Neural progenitor cell (in vitro differentiated cells): ENCODE results near the gene SPATA12.

Experiments used
- CTCF ChIP-seq: fragments of 200-600 bp; sonication (generic); IDR thresholded peaks from 2 replicates; pipeline ENCODE4 v1.5.1; 2017; ENCODE audit warnings: antibody characterized with exemption, mild to moderate bottlenecking
- EZH2 ChIP-seq: fragments of 200-600 bp; sonication (generic); IDR thresholded peaks from 2 replicates; pipeline ENCODE4 v1.6.1; 2017; ENCODE audit warnings: antibody characterized with exemption, mild to moderate bottlenecking, moderate library complexity
- EZH2phosphoT487 ChIP-seq: fragments of 200-600 bp; sonication (generic); IDR thresholded peaks from 2 replicates; pipeline ENCODE4 v1.6.1; 2017; ENCODE audit warnings: antibody characterized with exemption

- TF ChIP-seq CTCF (no peak), EZH2 (no peak), EZH2phosphoT487 (no peak)
These were observed 56.0 kb downstream of the SPATA12 start for GRCh38 chr3:57116501-57116900.
